HG02870 (cell line): ENCODE measurements around the gene LYZL6.
"Not testable (repeated sequence)": the region's sequence is repeated elsewhere in the genome, so short reads cannot be mapped to it uniquely, and the experiment has no call there.

Experiments used
- ATAC-seq: cut with Tn5 transposase; IDR thresholded peaks from one replicate; pipeline ENCODE4 v1.9.1; 2021; ENCODE audit warnings: mild to moderate bottlenecking, moderate library complexity; ENCODE audit not compliant: unreplicated experiment

LYZL6 gene

DNA sequence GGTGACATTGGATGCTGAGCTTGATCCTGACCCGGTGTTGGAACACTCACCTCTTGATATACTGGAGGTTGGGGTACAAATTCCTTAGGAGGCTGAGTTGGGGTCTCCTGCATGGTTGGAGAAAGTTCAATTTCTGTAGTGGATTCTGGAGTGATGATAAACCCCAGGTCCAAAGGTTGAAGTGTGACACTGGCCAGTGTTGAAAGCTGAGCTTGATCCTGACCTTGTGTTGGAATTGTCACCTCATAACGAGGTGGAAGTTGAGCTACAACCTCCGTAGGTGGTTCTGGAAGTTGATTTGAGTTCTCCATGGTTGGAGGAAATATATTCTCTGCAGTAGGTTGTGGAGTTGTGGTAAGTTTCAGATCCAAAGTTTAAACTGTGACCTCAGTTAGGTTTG is 34.1 kb downstream of the LYZL6 start:
- no peak for ATAC-seq

DNA sequence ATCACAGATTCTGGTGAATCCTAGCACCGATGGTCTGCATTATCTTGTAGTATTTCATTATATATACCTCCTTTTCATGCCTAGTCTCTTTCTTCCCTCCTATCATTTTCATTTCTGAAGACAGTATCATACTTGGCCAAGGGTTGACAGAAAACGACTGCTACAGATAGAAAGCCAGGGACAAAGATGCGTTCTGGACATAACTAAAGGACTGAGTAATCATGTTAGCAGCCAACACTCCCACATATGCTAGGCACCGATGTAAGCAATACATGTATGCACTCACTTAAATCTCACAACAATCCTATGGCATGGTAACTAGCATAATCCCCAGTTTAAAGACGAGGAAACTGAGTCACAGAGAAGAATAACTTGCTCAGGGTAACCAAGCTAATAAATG is 35.8 kb downstream of the LYZL6 start:
- no peak for ATAC-seq

DNA sequence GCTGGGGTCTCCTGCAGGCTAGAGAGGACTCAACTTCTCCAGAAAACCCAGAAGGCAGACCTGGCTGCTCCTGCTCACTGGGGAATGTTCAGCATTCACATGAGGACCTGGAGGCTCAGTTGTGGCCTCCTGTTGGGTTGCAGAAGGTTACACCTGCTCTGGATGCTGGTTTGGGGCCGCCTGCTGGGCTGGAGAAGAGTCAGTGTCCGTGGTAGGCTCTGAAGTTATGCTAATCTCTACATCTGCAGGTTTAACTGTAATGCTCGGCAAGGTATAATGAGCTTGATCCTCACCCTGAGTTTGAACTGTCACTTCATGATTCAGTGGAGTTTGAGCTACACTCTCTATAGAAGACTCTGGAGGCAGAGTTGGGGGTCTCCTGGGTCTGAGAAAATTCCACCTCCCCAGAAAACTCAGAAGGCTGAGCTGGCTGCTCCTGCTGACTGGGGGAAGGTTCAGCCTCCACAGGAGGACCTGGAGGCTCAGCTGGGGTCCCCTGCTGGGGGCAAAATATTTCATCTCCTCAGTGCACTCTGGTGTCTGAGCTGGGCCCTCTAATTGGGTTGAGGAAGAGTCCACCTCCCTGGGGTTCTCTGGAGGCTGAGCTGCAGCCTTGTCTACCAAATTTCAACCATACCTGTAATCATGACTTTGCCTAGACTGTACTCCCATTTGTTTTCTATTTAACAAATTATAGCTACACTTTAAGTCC is 36.4 kb downstream of the LYZL6 start:
- ATAC-seq: no peak

DNA sequence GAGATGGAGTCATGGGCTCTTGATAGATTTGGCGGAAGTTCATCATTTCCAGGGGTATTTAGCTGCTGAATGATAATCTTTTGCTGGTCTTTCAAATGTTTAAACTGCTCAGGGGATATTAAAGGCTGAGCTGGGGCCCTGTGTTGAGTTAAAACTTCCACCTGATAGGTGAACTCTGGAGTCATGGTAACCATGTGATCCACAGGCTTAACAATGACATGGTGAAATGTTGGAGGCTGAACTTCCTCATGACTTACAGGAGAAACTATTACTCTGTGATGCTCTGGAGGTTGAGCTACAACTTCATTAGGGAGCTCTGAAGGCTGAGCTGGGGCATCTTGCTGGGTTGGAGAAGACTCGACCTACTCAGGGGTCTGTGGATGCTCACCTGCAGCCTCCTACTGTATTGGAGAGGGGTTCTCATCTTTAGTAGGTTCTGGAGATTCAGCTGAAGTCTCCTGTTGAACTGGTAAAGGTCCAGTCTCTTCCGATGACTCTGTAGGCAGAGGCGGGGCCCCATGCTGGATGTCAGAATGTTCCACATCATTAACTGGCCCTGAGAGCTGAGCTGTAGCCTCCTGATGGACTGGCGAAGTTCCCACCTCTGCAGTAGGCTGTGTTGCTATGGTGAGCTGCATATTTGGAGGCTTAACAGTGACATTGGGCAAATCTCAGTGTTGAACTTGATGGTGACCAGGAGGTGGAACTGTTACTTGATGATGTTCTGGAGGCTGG is 37.2 kb downstream of the LYZL6 start:
- no peak for ATAC-seq

DNA sequence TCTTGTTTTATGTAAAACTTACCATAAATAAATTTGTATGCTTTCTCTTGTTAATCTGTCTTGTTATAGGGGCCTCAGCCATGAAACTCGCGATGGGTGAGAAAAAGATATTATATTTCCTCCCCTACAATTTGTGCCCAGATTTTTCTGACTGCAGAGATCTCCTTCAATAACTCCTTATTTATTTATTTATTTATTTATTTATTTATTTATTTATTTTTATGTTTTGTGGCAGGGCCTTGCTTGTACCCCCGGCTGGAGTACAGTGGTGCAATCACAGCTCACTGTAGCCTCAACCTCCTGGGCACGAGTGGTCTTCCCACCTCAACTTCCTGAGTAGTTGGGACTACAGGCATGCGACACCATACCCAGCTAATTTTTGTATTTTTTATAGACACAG is 40.1 kb downstream of the LYZL6 start:
- ATAC-seq: no peak

DNA sequence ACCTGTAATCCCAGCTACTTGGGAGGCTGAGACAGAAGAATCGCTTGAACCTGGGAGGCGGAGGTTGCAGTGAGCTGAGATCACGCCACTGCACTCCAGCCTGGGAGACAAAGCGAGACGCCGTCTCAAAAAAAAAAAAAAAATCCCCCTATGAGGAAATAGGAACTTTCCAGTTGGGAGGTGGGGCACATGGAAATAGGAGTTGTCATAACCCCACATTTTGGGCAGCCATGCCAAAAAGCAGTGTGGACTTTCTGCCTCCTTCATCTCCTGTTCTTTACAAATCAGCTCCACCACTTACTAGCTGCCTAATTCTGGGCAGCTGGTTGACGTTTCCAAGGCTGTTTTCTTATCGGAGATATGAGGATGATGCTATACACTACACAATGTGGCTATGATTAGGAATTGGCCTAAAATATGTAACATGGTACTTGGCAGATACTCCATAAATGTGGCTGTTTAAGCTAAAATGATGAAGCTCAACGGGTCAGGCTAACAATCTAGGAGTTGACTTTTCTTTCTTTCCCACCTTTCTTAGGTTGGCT is 41.8 kb downstream of the LYZL6 start:
- ATAC-seq: no peak

DNA sequence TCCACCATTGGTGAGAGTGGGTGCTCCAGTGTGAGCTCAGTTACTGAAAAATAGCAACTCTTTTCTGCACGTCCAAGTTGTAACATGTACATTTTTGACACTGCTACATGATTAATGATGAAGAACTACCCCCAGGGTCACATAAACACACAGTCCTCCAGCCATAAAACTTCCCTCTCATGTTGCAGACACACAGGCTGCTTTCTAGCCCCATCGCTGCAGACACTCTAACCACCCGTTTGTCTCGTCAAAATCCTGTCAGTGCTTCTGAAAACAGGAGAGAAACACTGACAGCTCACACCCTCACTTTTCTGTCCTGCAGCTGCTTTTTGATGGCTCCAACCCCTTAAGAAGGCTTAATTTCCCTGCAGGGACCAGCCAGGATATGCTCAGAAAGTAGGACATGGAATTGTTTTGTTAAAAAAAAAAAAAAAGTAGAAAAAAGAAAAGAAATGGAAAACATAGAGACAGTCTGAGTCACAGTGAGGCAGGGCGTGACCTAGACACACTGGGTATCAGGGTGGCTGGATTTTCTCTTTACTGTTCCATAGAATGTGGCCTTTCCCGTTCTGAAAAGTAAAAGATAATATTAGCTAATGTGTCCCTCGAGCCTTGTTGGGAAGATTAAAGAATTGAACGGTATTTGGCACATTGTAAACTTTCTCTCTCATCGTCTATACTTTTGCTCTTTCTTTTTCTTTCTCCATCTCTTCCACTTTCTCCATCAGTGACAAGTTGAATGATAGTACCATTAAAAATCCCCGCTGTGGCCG is 42.6 kb downstream of the LYZL6 start:
- no peak for ATAC-seq

DNA sequence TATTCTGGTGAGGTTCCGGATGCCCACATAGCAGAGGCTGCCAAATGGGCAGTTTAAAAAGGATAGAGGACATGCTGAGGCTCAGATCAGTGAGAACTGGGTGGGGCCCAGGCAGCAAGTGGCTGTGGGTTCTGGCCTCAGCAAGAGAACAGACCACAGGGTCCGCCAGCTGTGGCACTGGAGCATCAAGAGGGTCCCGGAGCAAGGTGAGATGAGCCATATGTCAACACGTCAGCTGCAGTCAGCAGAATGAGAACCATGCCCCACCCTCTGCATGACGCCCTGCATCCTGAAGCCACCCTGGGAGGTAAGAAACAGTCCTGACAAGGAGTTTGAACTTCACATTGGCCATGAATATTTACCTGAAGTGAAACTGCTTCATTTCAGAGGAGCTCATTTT is 43.2 kb downstream of the LYZL6 start:
- ATAC-seq: no peak

DNA sequence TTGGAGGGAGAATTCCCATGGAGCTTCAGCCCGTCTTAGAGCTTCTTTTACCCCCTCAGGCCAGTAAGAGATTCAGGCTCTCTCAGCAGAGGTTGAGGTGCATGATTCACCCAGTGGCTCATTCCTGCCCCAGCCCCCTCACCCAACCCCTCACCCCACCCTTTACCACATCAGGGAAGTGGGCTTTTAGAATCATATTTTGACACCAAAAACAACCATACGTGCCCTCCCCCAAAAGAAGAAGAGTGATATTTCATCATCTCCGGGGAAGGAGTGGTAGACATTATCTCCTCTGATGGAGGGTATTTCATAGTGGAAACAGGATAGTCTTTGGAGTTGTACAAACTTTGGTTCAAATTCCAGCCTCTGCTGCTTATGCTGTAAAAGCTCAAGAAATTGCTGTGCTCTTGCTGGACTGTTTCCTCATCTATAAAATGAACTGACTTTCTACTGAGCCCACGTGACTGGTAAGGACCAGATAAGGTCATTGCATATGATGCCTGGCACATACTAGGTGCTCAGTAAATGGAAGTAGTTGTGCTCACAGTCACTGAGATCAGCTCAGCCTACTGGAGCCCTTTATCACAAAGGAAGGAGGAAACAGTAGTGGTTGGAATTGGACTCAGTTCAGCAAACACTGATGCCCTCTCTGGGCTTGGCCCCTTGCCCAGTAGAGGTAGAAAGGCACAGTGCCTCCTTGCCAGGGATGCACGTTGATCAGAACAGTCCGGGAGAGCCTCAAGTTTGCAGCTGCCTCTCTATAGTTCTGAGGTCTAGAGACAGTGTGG is 45.0 kb downstream of the LYZL6 start:
- no peak for ATAC-seq

DNA sequence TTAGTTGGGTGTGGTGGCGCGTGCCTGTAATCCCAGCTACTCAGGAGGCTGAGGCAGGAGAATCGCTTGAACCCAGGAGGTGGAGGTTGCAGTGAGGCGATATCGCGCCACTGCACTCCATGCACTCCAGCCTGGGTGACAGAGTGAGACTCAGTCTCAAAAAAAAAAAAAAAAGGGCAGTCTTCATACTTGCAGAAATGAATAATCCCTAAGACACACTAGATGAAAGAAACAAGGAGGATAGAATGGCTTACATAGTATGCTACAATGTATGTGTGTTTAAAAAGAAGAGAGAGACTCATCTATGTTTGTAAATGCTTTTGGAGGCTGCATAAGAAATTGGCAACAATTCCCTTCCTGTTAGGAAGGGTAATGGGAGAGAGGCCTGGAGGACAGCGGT is 45.7 kb downstream of the LYZL6 start:
- ATAC-seq: not testable (repeated sequence)

DNA sequence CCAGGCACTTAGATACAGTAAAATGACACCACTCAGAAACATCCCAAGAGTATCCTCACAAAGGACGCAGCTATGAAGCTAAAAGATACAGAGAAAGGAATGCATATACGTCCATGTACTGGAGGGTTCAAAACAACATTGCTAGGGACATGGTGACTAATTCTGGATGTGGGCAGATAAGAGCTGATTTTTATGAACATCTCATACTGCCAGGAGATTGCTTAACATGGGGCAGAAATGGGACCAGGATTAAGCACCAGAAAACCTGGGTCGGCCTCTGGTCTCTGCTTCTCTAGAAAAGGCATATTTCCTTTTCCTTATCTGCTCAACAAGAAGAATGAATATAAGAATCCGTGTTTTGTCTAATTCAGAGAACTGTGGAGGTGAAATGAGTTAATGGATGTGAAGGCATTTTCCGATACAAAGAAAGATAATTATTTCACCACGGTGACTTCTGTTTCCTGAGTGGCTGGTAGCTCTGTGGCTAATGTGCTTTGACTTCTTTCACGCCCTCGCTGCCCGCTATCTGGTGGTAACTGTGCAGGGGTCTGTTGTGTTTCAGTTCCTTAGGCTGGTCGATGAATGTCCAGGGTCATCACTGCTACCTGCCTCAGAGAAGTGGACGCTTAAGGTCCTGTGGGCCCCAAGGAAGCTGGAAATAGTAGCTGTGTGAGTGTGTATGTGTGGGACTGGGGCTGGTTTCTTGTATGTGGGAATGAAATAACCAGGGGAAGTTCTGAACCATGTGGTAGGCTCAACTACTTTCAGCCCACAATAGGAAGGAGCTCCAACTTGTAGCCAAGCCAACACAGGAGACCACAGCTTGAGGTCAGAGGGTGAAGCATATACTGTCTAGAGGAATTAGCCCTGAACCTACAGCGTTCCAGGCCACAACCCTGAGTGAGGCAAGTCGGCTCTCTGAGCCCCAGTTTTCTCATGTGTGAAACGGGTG is 47.6 kb downstream of the LYZL6 start:
- ATAC-seq: peak; percentile 66

DNA sequence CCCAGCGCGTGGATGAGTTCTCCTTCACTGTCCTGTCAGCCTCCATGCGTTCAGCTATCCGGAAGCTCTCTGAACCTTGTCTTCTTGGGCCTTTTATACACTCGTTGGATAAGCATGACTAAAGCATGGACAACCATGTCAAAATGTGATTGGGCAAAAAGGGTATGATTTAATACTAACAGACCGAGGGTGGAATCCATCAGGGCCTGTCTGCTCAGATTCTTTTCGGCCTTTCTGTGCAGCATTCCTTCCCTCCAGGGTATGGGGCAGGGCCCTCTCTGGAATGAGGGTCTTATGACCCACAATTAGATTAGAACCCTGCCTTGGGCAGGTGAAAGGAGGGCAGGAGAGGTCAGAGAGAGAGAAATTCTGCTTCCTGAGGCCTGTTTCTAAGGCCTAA is 49.3 kb downstream of the LYZL6 start:
- ATAC-seq: no peak

DNA sequence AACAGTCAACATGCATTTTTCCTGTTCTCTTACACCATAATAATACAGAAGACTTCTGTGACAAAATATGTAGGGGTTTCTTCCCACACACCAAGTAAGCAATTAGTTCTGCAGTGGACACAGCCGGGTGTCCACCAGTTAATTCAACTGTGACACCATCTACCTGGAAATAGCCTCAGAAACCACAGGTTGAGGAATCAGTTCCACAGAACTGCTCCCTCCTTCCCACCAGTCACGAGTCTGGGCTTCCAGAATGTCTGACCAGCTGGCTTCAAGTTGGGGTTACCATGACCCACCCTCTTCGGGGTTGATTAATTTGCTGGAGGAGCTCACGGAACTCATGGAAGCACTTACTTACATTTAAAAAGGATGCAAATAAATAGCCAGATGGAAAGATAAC is 49.8 kb downstream of the LYZL6 start:
- no peak for ATAC-seq

DNA sequence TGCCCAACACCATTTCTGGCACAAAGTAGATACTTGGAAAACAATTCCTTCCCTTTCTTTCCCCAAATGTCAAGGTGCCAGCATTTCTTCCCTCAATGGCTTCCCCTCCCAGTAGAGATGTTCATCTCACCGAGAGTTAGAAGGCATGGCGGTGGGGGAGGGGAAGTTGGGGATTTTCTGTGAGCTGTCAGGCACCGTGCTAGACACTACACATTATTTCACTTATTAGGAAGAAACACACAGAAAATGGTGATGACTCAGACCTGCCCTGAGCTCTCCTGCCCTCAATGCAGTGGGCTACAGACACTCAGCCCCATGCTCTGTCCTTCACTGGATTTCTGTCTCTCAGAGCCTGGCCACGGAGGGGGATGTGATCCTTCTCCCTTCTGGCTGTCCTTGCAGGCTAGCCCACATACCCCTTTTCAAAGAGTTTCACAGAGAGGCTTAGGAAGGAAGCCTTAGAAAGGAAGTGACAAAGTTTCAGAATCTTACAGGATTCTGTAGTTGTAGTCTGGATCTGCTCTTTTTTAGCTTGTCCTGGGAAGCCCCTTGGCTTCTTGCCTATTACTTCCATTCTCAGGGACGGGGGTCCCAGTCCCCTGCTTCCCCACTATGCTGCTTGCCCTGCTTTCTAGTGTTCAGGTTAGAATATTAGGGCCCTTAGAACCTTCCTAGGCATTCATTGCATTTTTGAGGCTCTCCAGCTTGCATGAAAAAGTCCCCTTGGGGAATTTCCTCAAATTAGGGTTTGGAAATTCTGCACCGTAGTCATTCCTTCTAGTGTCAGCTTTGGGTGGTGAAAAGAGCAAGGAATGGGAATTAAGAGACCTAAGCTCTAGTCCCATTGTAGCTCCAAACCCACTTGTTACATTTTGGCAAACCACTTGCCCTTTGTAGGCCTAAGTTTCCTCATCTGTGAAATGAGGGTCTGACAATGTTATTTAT is 51.1 kb downstream of the LYZL6 start:
- ATAC-seq: no peak

DNA sequence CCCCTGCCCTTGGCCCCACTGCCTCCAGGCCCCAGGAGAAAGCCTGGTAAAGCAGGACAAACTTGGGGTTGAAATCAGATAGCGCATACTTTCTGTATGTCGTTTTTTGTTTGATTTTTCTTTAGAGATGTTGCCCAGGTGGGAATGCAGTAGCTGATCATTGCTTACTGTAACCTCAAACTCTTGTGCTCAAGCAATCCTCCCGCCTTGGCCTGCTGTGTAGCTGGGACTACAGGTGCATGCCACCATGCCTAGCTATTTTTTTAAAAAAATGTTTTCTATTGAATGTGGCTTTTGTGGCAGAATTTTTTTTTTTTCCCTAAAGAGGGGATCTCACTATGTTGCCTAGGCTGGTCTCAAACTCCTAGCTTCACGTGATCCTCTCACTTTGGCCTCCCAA is 52.2 kb downstream of the LYZL6 start:
- ATAC-seq: no peak

DNA sequence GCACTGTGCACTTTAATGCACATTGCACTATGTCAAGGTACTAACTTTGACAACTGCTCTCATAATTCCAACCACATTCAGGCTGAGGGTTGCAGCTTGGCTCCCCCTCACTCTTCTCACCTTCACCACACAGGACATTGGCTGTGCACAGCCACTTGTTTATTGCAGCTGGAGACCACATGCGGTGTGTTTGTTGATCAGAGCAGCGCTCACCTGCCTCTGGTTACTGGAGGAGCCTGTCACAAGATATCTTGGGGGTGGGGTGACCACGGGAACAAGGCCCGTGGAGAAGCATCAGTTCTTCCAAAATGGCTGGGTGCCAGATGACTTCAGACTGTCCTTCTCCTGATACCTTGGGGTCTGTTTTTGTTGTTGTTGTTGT is 52.7 kb downstream of the LYZL6 start:
- ATAC-seq: no peak

DNA sequence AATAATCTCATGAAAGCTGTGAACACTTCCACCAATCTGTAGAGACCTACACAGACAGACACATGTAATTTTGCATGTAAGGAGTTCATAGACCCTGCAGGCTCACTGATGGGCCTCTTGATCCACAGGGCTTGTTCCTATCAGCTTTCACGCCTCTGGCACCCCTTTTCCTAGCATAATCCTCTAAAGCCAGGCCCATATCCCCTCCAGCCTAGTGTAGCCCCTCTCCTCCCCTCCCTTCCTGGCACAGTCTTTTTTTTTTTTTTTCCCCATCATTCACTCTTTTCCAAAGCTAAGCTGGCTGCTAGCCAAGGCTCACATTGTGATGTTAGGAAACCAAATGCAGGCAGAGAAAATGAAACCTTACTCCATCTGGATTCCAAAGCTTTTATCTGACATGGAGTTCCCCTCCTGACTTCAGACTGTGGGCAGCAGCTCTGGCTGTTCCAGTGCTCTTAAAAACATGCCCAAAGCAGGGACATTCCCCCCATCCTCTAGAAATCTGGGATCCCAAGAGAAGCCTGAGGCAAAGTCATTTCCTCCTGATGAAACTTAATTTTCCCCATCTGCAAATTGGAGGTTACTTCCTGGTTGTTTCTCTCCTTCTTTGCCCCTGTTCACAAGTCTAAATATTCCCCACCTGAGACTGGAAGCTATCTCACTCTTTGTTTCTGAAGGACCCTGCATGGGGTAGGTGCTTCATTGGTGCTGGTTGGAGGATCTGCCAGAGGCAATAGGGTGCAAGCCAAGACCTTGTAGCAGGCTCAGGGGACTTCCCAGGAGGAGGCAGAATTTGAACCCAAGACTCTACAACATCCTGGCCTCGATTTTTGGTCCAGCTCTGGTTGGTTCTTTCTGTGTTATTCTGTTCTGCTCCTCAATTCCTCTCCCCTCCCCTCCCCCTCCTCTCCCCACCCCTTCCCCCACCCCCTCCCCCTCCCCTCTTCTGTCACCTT is 53.4 kb downstream of the LYZL6 start:
- ATAC-seq: no peak

DNA sequence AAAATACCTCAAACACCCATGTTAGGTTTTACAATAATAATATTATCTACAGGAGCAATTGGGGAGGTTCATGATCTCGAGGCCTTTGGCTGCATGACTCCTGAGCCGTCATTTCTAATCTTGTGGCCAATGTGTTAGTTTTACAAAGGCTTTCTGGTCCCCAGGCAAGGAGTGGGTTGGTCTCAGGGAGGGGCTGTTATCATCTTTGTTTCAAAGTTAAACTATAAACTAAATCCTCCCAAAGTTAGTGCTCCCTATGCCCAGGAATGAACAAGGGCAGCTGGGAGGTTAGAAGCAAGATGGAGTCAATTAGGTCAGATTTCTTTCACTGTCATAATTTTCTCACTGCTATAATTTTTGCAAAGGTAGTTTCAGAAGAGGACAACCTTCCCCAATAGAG is 54.3 kb downstream of the LYZL6 start:
- no peak for ATAC-seq
